GM21825 (cell line): Measurements from ENCODE around the gene CFAP99.

Experiments
- ATAC-seq: cut with Tn5 transposase; IDR thresholded peaks from one replicate; pipeline ENCODE4 v1.9.1; 2021; ENCODE audit warnings: mild to moderate bottlenecking, moderate library complexity; ENCODE audit not compliant: unreplicated experiment

The CFAP99 gene

DNA sequence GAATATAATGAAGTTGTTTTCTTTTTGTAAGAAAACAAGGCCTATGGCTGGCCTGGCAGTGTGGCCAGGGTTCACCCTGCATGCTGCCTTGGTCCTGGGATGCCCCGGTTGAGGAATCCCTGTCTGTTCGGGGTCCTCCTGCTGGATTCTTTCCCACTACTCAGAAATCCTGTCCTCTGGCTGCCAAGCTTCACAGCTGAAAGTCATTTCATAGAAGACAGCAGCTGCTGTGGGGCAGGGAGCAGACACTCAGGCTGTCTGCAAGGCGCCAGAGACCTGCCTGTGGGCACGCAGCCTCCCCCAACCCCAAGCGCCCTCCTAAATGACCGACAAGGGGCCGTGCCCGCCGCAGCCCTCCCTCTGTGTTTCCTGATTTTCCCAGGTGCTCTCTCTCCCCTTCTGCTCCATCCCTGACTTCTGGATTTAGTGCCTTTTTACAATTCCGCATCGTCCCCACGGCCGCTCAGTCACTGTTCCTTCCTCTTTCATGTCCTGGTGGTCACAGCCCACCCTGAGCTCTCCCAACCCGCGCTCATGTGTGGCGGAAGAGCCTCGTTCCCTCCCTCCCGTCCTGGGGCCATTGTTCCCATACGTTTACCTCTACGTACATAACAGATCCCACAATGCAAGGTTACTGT is 27.9 kb upstream of the CFAP99 start:
- no peak for ATAC-seq

DNA sequence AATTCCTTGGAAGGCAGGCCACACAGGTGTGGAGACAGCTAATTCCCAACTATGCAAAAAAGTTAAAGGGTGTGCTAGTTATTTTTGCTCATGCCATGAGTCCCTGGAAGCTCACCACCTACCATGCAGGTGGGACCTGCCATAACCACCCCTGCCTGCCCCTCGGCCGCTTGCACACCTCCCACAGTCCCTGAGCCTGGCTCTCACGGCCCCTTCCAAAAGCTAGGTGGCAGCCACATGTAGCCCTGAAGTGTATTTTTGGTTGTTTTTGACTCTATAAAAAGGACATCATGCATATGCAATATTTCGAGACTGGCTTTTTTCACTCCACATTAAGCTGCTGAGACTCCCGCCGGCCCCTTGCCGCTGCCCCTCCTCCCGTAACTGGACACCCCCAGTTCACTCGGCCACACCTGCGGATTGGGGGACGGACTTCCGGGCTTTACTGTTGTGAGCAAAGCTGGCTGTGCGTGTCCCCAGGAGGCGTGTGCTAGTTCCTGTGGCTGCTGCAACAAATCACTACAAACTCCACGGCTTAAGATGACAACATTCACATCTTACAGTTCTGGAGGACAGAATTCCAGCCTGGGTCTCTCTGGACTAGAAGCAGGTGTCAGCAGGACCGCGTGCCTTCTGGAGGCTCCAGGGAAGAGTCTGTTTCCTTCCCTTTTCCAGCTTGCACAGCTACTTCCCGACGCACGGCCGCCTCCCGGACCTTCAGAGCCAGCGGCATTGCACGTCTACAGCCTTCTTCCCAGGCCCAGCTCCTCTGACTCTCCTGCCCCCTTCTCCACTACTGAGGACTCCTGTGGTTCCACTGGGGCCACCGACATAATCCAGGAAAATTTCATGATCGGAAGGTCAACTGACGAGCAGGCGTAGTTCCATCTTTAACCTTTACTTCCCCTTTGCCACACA is 25.1 kb upstream of the CFAP99 start:
- ATAC-seq: no peak

DNA sequence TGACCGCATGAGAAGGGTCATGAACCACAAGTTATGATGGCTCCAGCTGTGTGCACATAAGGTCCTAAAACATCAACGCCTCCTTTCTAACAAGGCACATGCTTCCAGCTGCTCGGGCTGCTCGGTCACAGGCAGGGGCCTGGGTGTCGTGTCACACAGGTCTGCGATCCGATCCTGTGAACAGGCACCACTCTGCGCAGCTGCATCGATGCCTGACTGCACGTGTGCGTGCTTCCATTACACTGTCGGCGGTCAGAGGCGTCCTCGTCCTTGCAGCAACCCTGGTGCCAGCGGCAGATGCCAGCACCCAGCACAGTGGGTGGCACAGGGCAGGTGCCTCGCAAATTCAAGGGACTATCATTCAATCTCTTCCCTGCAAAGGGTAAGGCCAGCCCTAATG is 24.2 kb upstream of the CFAP99 start:
- no peak for ATAC-seq

DNA sequence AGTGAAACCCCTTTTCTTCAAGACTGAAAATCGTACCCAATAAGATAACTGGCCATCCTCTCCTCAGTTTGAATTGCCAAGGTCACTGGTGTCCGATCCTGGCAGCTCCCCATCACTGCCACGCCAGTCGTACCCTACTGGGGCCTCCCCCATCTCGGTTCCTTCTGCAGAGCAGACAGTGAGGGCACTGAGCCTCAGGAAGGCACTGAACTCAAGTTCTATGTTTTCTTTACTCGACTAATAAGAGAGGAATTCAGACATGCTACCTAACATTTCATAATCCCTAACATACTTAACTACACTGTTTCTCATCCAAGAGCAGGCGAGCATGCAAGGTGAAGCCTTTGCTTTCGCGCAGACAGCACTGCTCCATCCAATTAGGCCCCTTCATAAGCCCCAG is 23.7 kb upstream of the CFAP99 start:
- ATAC-seq: no peak

DNA sequence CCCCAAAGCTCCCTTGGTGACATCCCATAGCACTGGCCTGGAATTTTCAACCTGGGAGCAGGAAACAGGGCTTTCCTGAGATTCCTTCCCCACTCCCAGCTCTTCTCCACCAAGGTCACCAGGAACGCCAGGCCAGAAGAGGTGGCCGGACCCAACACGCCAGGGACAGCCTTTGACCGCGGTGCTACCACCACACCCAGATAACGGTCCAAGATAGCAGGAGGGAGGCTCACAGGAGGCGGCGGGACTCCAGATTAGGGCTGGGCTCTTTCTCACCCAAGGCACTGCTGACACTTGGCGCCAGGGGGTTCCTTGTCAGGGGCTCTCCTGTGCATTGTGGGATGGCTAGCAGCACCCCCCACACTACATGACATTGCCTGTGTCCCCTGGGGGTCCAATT is 23.2 kb upstream of the CFAP99 start:
- no peak for ATAC-seq

DNA sequence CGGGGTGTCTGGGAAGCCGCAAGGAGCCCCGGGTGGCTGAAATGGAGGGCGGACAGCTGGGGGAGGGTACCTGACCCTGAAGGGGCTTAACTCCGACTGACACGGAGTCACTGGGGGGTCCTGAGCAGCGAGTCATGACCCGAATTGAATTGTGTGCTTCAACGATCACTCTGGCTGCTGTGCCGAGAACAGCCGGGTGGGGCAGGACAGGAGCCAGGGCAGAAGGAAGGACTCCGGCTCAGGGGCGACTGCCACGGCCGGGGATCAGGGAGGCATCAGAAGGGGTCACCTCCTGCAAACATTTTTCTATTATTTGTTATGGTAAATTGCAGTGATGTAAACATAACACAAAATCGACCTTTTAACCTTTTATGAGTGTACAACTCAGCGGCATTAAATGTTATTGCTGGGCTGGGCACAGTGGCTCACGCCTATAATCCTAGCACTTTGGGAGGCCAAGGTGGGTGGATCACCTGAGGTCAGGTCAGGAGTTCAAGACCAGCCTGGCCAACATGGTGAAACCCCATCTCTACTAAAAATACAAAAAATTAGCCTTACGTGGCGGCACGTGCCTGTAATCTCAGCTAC is 21.9 kb upstream of the CFAP99 start:
- ATAC-seq: no peak

DNA sequence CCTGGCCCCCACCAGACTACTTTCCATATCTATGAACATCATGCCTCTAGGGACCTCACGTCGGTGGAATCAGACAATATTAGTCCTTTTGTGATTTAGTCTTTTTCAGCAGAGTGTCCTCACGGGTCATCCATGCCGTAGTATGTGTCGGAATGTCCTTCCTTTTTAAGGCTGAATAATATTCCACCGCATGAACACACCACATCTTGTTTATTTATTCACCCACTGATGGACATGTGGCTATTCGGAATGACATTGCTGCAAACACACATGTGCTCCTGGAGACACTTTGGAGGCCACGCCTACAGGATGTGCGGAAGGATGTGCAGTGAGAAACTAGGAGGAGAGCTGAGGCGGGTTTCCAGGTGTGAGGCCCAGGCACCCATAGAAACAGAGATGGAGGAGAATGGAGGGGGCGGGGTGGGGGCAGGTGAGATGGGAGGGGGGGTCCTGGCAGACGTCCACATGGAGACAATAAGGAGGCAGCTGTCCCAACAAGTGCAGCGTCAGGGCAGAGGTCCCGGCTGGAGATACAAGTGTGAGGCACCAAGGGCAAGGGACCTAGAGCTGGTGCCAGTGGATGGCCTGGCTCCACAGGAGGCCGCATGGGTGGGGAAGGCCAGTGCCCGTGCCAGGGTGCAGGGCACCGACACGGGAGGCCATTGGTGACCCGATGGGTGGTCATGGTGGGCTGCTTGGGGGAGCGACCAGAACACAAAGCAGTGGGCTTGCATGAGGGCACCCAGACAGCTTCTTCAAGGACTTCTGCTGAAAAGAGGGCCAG is 21.0 kb upstream of the CFAP99 start:
- no peak for ATAC-seq

DNA sequence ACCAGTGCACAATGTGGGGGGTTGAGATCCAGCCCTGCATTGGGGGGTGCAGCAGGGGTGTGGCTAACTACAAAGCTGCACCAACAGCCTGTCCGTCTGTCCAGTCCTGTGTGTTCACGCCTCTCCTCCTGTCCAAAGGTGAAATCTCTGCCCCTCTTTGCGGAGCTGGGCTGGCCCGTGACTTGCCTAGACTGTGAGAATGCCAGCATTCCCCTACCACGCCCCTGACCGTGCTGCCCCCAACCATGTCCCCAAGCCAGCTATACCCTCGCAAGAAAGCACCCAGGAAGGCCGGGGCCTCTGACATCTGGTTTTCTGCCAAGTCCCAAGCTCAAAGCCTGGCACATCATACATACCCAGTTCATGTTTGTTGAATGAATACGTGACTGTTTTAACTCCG is 19.5 kb upstream of the CFAP99 start:
- ATAC-seq: no peak

DNA sequence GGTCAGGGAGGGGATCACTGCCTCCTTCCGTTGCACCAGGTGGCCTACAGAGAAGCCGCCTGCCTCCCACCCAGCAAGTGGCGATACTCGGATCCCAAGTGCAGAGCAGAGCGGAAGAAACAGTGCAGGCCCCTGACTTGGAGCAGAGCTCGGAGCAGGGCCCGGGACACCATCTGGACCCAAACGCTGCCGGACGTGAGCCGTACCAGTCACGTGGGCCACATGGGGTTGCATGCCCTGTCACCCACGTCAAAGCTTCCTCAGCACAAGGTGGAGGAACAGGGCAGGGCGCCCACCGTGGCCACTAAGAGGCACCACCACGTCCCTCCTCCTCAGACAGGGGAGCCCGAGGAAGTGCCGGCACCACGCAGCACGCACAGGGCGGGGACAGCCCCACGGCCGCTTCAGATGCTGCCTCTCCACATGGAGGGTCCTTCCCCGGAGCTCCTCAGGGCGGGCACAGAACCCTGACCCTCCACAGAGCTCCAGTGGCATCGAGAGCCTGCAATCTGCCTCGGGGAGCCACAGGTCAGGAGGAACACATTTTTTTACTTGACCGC is 19.0 kb upstream of the CFAP99 start:
- ATAC-seq: no peak

DNA sequence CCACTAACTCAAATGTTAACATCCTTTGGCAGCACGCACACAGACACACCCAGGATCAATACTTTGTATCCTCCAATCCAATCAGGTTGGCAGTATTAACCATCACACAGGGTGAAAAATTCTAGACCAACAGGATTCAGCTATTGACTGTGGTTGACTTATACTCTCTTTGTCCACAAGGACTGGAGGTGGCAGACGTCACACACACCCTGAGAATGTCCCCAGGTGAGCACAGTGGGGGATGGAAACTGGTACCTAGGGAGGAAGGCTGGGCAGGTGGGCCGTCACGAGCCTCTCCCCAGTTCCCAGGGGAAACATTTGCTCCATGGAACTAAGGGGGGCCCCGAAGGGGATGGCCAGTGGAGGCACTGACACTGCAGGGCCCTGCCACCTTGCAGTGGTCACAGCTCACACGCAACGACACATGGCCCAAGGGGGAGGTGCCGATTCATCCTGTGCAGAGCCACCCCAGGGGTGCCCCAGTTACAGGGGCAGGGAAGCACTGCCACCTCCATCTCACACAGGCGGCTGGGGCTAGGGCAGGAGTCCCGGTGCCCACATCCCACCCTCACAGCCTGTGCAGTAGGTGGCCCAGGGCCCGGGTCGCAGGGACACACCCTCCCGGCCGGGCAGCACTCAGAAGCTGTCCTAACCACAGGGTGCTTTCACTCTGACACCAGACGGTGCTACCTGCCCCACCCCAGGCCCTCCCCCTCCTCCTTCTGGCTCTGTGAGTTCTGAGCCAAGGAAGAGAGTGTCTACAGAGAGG is 17.7 kb upstream of the CFAP99 start:
- no peak for ATAC-seq

DNA sequence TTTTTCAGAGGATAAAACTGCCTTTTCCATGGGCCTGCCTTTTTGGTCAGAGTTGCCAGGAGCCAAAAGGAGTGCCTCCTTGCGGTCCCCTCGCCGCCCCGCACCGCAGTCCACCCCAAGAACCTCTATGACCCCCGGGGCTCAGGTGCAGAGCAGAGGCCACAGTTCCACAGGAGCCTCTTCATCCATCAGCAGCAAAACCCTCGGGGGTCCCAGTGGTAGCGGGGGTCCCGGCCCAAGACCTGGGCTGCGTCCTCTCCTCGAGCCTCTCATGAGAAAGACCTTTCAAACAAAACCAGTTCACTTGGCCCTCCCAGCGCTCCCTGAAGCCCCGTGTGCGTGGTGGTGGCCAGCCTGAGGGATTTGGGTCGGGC is 17.2 kb upstream of the CFAP99 start:
- ATAC-seq: no peak

DNA sequence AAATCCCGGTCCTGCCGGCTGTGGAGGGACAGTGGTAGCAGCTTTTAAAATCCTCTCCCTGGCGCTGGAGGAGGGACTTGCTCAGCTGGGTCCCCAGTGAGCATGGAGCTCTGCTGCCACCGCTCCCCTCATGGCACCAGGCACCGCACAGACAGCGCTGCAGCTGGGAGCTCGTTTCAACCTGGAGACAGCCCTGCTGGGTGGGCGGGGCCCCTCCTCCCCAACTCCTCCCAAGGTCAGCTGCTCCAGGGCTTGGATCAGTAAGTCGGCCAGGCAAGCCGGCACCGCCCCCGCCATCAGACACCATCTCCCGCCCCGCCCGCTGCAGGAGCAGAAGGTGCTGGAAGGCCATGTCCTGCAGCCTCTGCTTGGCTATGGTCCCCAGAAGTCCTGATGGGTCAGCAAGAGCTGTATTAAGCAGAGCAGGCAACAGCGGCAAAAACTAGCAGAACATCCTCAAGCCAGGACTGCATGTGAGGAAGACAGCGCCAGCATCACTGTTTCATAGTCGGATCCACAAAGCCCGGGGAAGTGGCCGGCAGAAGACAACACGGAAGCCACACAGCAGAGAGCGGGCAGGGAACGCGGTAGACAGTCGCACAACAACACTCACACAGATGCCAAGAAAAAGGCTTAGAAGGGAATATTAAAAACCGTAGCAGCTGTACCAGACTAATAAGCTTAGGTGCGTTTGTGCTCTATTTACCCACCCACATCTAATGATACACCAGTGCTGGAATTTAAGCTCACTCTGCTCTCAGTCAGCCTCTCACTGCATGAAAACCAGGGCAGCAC is 16.5 kb upstream of the CFAP99 start:
- ATAC-seq: no peak

DNA sequence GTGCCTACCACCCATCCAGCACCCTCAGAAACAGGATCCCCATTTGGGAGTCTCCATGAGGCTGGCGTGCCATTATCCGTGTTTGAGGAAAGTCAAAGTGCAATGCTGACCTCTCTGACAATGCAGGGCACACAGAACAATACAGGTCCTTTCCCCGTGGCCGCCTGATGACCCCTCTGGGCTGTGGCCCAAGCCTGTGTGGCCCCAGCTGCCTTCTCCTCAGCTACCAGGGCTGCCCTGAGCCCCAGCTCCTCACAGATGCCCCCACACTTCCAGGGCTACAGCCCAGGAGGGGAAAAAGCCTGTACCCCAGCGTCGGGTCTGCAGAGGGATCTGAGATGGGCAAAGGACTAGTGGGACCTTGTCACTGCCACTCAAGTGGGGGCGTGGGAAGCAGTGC is 15.8 kb upstream of the CFAP99 start:
- no peak for ATAC-seq

DNA sequence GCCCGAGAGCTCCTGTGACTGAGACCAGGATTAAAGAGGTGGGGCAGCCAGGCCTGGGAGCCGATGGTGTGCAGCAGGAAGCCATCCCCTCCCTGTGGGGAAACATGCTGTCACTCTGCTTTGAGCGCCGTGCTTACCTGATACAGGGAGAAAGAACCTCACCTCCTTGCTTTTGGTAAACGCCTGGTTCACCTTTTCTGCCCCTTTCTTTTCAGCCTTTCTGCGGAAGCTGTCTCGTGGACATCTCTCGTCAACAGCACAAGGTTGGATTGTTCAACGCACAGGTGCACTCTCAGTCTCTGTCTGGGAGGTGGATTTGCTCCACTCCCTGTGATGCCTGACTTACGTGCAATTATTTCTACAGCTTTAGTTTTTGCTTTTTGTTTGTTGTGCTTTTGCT is 12.3 kb upstream of the CFAP99 start:
- no peak for ATAC-seq

DNA sequence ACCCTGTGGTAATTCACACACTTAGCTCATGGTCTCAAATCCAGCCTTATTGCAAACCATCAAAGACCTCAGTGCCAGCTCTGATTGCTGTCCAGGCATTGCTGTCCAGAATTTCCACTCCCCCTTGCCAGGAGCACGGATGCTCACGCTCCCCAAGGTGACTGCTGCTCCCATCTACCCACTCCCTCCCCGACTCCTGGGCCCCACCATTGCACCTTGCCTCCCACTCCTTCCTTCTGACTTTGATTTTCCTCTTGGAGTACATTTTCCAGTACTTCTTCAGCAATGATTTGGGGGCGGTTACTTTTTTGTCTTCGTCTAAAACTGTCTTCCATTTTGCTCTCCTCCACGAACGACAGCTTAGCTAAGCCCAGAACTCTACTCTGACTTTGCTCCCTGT is 11.8 kb upstream of the CFAP99 start:
- no peak for ATAC-seq

DNA sequence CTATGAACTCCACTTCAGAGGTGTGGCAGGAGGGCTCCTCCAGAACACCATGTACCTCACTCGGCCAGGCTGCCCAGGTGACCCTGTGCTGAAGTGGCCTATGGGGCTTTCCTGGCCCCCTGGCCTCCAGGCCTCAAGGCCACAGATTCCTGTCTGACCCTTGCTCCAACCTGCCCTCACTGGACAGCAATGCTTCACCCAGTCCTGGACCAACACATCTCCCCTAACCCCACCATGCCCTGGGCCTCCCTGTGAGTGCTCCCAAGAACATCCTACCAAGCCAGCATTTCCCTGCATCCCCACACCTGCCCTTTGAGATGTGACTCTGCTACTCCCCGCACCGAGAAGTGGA is 10.8 kb upstream of the CFAP99 start:
- ATAC-seq: no peak

DNA sequence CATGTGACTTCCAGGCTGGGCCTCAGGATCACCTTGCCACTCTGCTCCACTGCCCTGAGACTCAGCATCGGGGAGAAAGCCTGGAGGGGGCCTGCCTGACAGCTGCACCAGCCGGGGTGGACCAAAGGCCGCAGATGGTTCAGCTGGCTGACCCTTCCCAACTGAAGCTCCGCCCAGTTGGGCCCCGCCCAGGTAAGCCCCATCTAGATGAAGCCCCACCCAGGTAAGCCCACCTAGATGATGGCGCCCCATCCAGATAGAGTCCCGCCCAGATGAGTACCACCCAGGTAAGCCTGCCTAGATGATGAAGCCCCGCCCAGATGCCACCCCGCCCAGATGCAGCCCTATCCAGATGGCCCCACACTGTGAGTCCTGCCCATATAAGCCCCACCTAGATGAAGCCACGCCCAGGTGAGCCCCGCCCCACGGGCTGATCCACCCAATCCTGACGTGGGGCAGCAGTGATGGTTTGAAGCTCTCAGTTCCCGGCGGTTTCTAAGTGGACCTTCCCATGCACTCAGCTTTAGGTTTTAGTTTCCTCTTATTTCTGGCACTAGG is 10.3 kb upstream of the CFAP99 start:
- ATAC-seq: no peak

DNA sequence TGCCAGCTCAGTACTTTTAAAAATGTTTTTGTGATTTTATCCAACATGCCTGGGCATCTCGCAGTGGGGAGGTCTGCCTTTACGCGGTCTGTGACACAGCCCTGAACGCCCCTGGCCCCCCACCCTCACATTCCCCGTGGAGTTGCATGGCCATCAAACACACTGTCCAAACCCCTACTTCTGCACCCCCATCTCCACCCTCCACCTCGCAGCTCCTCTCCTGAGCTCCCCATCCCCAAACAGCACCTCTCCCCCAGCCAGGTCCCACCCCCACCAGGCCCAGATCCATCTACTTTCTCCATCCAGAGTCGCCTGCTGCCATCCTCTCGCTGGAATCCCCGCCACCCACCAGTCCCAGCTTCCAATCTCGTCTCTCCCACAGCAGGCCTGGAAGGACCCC is 9.8 kb upstream of the CFAP99 start:
- no peak for ATAC-seq

DNA sequence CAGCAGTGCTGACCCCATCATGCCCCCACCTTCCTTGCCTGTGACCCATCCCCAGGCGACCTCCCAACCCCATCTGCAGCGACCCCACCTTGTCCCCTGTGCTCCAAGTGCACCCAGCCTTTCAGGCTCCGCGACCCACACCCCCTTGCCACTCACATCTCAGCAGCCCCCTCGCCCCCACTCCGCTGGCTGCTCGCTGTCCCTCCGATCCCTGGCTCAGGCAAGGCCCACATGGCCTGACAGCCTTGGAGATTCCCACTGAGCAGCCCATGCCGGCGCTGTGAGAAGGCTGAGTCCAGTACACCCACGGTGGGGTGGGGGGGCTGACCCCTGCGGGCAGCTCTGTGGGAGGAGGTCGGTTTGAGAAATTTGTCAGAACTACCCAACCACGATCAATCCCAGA is 9.4 kb upstream of the CFAP99 start:
- ATAC-seq: no peak
